ENCODE data around the gene GALNT9.

Gene GALNT9

DNA sequence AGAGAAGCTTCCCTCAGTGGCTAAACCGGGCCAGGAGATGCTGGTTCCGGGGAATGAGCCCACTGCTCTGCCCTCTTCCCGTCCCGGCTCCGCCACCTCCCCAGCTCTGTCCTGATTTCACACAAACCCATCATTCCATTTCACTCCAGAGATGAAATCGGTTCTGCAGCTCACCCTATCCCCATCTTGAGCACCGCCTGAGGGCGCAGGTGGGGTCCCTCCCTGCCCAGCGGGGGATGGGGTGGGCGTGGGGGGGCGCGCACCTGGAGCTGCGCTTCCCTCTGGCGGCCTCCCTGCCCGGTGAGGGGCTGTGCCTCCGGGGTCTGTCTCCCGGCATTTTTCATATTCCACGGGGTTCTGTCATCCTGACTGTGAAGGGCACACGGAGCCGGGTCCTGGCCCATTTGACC lies 140.5 kb downstream of the GALNT9 start:
- in situ Hi-C loops (cut with MboI; ENCODE audit: low sequenced_read_pairs), result no loop called here

DNA sequence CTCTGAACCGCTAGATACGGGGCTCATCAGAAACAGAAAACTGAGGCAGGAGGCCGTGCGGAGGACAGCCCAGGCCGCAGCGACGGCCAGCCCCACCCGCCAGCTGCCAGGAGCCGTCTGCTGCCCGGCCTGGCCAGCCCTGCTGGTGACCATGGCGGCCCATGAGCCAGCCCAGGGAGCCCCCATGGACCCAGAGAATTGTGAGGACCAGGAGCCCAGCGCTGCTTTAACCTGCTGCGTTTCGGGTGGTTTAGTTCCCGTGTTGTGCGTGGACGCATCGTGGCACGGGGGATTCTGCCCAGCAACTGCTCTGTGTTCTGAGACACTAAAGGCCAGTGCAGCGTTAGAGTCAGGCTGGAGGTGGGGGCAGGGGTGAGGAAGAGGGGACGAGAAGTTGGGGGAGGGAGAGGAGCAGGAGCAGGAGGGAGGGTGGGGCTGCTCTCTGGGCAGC lies 140.9 kb downstream of the GALNT9 start:
- in situ Hi-C loops (cut with MboI; ENCODE audit: low sequenced_read_pairs), result no loop called here

GRCh38 chr12:132187646-132188450 lies 141.5 kb downstream of the GALNT9 start:
- in situ Hi-C loops (cut with MboI; ENCODE audit: low sequenced_read_pairs), result no loop called here

- in situ Hi-C loops (cut with MboI; ENCODE audit: low sequenced_read_pairs), result no loop called here
Observed at GRCh38 chr12:132186857-132187620, 142.3 kb downstream of the GALNT9 start.

DNA sequence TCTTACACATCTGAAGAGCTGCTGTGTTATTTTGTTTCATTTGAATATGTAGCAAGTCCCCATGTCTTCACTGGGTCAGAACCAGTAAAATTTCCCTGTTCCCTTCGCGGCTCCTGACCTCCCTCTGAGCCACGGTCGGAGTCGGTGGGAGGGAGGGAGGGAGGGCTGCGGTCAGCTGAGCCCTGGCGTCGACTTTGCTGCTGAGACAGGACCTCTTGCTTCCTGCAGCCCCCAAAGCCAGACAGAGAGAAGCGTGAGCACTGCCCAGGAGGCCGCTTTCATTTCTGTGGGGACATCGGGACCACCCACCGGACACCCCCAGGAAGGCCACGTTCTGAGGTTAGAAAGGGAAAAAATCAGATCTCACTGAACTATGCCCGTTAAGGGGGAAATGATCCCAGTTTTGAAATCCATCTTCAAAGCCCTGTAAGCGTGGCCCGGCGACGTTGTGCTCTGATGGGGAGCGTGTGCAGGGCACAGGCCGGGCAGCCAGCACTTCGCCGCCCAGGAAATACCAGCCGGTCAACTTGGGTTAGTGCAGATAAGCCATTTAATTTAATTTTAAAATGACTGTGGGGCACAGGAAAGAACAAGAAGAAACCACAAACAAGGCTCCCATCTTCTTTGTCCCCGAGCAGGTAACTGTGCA lies 143.1 kb downstream of the GALNT9 start:
- in situ Hi-C loops (cut with MboI; ENCODE audit: low sequenced_read_pairs), result no loop called here

DNA sequence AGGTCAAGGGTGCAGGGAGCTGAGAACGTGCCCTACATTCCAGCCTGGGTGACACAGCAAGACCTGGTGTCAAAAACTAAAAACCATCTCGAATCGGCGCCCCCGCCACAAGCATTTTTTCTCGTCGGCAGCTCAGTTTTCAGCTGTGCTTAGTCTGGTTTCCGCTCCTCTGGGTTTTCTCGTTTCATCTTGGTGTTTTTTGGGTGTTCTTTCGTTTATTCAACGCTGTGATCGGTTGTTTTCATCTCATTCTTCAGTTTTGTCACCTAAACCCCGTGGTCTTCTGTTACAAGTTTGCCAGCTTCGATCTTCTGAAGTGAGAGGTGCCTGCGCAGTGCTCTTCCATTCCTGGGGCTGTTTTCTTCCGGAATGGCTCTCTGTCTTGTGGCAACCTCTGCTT lies 143.7 kb downstream of the GALNT9 start:
- in situ Hi-C loops (cut with MboI; ENCODE audit: low sequenced_read_pairs), result no loop called here

DNA sequence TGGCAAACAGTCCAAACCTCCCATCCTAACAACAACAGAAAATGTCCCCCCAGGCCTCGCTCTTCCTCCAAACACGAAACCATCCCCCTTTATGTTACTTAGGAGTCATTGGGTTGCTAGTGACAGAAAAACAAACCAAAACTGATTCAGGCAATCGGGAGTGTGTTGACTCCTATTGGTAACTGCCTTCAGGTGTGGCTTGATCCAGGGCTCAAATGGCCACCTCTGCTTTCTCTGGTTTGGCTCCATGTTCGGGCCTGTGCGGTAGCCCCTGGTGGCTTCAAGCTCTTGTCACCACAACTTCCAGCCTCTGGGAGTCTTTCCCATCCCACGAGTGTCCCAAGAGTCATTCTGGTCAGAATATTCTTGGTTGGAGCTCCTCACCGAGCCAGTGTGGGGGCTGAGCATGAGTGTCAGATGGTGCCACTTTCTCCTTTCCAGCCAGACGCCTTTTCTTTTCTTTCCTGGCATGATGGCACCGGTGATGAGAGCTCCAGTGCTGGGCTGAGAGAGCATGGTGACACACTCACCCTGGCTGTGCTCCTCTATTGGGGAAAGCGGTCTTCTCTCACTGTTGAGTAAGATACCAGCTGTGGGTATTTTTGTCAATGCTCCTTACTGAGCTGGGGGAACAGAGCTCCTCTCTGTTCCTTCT lies 146.6 kb downstream of the GALNT9 start:
- in situ Hi-C loops (cut with MboI; ENCODE audit: low sequenced_read_pairs), result no loop called here

DNA sequence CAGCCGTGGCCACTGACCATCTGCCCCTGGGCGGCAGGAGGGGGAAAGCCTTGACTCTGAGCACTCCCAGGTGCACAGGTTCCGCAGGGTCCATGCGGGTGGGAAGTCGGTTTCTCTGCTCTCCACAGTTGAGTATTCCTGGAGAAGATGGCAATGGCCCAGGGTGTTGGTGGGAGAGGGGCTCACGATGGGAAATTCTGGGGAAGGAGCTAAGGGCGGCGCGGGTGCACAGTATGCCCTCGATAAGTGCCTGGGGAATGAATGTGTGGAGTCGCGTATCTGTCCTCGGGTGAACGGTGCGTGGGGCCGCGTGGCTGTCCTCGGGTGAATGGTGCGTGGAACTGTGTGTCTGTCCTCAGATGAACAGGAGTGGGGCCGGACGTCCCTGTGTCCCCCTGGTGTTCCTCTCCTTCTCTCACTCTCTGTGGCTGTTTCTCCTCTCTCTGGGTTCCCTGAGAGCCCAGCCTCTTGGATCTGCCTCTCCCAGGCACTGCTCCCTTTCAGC lies 147.1 kb downstream of the GALNT9 start:
- in situ Hi-C loops (cut with MboI; ENCODE audit: low sequenced_read_pairs), result no loop called here

DNA sequence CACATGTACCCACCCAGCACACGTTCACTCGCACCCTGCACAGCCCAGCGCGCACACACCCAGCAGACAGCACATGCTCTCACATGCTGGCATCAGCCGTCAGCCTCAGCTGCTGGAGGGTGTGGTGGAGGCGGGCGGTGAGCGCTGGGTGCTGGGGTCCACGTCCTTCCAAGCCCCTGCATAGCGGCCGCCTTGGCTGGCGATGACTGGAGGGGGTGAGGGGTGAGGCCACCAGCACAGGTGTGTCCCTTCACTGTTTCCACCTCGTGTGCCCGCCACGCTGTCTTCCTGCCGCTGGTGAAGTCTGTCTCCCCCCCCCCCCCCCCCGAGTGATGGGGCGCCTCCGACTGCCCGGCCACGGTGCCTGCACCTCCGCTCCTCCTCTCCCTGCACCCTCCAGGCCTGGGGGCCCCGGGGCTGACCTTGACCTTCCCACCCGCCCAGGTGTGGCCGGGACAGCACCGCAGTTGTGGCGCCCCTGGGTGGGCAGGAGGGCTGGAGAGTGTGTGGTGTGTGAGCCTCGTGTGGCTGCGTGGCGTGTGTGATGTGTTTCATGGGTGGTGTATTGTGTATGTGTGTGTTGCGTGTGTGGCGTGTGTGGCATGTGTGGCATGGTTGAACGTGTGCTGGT lies 147.7 kb downstream of the GALNT9 start:
- in situ Hi-C loops (cut with MboI; ENCODE audit: low sequenced_read_pairs), result no loop called here

- in situ Hi-C loops (cut with MboI; ENCODE audit: low sequenced_read_pairs), result no loop called here
Observed at GRCh38 chr12:132180648-132181546, 148.5 kb downstream of the GALNT9 start.

GRCh38 chr12:132179431-132180362 lies 149.7 kb downstream of the GALNT9 start:
- in situ Hi-C loops (cut with MboI; ENCODE audit: low sequenced_read_pairs), result no loop called here

DNA sequence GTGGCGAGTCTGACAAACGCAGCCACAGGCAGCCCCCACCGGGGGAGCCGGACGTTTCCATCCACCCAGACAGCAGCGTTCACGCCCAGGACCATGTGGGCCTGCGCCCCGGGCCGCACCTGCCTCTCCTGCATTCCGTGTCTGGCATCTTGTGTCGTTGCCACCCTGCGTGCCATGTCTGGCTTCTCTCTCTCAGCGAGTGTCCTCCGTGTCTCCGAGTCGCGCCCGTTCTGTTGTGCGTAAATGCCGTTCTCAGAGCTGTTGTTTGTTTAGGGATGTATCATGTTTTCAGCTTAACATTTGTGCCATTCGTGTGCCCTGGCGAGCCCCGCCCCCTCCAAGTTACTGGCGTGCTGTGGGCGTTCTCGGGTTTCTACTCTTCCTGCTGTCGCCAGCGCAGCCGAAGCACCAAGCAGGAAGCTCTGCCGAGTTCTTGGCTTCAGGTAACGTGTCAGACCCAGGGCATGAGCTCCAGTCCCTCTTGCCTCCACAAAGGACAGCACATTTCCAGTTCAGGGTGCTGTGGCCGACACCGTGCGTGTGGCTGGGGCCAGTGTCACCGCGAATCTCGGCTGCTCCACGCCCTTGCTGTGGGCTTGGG lies 150.5 kb downstream of the GALNT9 start:
- in situ Hi-C loops (cut with MboI; ENCODE audit: low sequenced_read_pairs), result no loop called here

DNA sequence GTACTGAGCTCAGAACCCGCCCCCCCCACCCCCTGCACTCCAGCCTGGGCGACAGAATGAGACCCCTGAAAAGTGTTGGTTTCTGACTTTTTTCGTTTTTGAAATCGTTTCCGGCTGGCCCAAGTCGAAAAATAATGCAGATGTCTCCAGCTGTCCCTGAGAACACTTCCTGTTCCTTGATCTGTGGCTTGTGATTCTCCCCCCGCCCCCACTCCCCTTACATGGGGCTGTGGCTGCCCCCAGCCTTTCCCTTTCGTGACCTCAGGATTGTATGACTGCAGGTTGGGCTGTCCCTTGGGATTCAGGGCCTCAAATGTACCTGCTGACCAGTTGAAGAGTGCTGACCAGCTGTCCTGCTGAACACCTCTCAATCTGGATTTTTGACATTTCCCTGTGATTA lies 151.1 kb downstream of the GALNT9 start:
- in situ Hi-C loops (cut with MboI; ENCODE audit: low sequenced_read_pairs), result no loop called here

DNA sequence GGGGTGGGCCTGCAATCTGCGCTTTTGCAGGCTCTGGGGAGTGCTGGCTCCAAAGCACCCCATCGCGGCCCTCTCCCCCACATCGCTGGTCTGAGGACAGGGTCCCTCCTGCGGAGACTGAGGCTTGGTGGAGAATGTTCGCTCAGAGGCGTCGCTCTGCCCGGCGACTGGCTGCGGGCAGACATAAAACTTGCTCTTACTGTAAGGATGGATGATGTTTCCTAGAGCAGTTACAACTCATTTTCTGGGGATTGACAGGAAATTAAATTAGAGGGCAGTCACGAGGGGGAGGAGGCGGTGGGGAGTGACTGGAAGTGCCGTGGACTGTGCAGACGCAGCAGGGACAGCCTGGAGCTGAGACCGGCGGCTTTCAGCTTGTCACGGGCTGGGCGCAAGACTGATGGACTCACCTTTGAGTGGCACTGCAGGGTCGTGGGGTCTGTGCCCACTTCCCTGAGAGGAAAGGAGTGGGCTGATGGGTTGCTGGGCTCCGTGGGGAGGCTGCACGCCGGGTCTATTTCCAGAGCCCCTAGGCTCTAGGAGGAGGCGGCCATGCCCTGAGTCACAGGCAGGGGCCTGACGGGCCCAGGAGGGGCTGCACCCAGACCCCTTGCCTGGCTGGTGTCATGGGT lies 152.4 kb downstream of the GALNT9 start:
- in situ Hi-C loops (cut with MboI; ENCODE audit: low sequenced_read_pairs), result no loop called here

GRCh38 chr12:132176385-132176919 lies 152.9 kb downstream of the GALNT9 start:
- in situ Hi-C loops (cut with MboI; ENCODE audit: low sequenced_read_pairs), result no loop called here

DNA sequence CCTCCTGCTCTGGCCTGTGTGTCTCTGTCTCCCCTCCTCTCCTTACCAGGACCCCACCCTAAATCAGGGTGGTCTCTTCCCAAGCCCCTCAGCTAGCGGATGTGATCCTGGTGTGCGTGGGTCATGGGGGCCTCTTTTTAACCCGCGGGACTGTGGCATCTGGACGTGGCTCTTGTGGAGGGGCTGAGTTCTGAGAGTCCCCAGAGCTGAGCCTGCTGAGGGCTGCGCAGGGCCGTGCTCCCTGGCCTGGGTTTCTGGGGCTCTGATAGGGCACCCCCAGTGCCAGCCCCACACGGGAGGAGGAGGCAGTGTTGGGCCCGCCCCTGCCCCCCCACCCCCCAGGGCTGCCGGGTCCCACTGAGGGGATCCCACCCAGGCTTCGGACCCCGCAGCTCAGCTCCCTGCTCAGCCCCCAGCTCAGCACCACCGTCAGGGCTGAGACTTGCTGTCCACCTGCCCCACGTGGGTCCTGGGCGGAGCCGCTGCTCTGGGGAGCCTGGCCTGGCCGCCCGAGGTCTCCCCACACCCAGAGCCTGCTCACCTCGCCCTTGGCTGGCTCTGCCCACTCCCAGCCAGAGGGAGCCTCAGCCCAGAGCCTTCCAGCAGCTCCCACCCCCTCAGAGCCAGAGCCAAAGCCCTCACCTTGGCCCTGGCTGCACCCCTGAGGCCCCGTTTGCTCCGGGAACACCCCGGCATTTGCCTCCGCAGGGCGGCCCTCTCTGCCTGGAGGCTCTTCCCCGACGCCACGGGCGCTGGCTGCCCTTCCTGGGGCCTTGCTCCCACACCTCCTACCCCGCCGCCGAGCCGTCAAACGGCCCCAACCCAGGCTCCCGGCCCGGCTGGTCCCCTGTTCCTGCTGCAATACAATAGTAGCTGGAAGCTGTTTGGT lies 153.6 kb downstream of the GALNT9 start:
- in situ Hi-C loops (cut with MboI; ENCODE audit: low sequenced_read_pairs), result no loop called here

Measured in HL-60/S4 (cell line).